Trophoblast cell (in vitro differentiated cells and primary cell): ENCODE measurements around the gene KRT84.

Experiments
- DNase-seq, 2 donors: peaks; one replicate each; pipeline ENCODE4 v3.0.0-alpha.2; 2016
- H2AFZ ChIP-seq: 2 replicates; pipeline ENCODE4 v1.6.1; 2013; ENCODE audit warnings: low read length, moderate library complexity, mild to moderate bottlenecking; ENCODE audit not compliant: insufficient read depth, poor library complexity
- H2AK5ac ChIP-seq: 2 replicates; pipeline ENCODE4 v1.6.1; 2013; ENCODE audit warnings: mild to moderate bottlenecking, low read length
- H2BK120ac ChIP-seq: 2 replicates; pipeline ENCODE4 v1.6.1; 2013; ENCODE audit warnings: low read length, mild to moderate bottlenecking, moderate library complexity; ENCODE audit not compliant: insufficient read depth, poor library complexity
- H2BK12ac ChIP-seq: 2 replicates; pipeline ENCODE4 v1.6.1; 2013; ENCODE audit warnings: mild to moderate bottlenecking, low read length, moderate library complexity
- H2BK5ac ChIP-seq: 2 replicates; pipeline ENCODE4 v1.6.1; 2013; ENCODE audit warnings: low read length, low read depth, moderate library complexity, mild to moderate bottlenecking; ENCODE audit not compliant: poor library complexity
- H3K14ac ChIP-seq: 2 replicates; pipeline ENCODE4 v1.6.1; 2013; ENCODE audit warnings: mild to moderate bottlenecking, low read length
- H3K18ac ChIP-seq: 2 replicates; pipeline ENCODE4 v1.6.1; 2013; ENCODE audit warnings: mild to moderate bottlenecking, low read length
- H3K23ac ChIP-seq: 2 replicates; pipeline ENCODE4 v1.6.1; 2013; ENCODE audit warnings: low read length
- H3K27ac ChIP-seq: 2 replicates; pipeline ENCODE4 v1.5.1; 2013; ENCODE audit warnings: low read depth, mild to moderate bottlenecking, inconsistent platforms, low read length, moderate library complexity
- H3K27me3 ChIP-seq: 2 replicates; pipeline ENCODE4 v1.6.1; 2013; ENCODE audit warnings: inconsistent platforms, mild to moderate bottlenecking, low read length, moderate library complexity; ENCODE audit not compliant: insufficient read depth
- H3K36me3 ChIP-seq, 2 experiments: 1 replicate in 1 of 2; 2 replicates in 1 of 2; pipeline ENCODE4 v1.6.1; 2013; ENCODE audit warnings: low read length in 2 of 2, mild to moderate bottlenecking in 2 of 2, moderate library complexity in 1 of 2; ENCODE audit not compliant: insufficient read depth in 2 of 2, control insufficient read depth in 1 of 2
- H3K4ac ChIP-seq: 2 replicates; pipeline ENCODE4 v1.6.1; 2013; ENCODE audit warnings: low read depth, mild to moderate bottlenecking, low read length, moderate library complexity
- H3K4me1 ChIP-seq, 2 experiments: 1 replicate in 1 of 2; 2 replicates in 1 of 2; pipeline ENCODE4 v1.6.1; 2013; ENCODE audit warnings: low read length in 2 of 2, mild to moderate bottlenecking in 2 of 2, moderate library complexity in 1 of 2; ENCODE audit not compliant: insufficient read depth in 2 of 2, control insufficient read depth in 1 of 2
- H3K4me2 ChIP-seq: 2 replicates; pipeline ENCODE4 v1.6.1; 2013; ENCODE audit warnings: inconsistent platforms, mild to moderate bottlenecking, low read length, moderate library complexity
- H3K4me3 ChIP-seq: 2 replicates; pipeline ENCODE4 v1.5.1; 2013; ENCODE audit warnings: mild to moderate bottlenecking, low read depth, low read length, inconsistent platforms
- H3K79me1 ChIP-seq: one replicate; pipeline ENCODE4 v1.6.1; 2013; ENCODE audit warnings: low read length
- H3K79me2 ChIP-seq: 2 replicates; pipeline ENCODE4 v1.6.1; 2013; ENCODE audit warnings: low read length, mild to moderate bottlenecking; ENCODE audit not compliant: control insufficient read depth, insufficient read depth, poor library complexity
- H3K9ac ChIP-seq: 2 replicates; pipeline ENCODE4 v1.6.1; 2013; ENCODE audit warnings: mild to moderate bottlenecking, low read length
- H3K9me3 ChIP-seq: 2 replicates; pipeline ENCODE4 v1.6.1; 2013; ENCODE audit warnings: low read depth, mild to moderate bottlenecking, control low read depth, inconsistent platforms, low read length; ENCODE audit not compliant: insufficient read depth
- H4K12ac ChIP-seq: 2 replicates; pipeline ENCODE4 v1.6.1; 2013; ENCODE audit warnings: low read depth, mild to moderate bottlenecking, low read length, moderate library complexity
- H4K8ac ChIP-seq: 2 replicates; pipeline ENCODE4 v1.6.1; 2013; ENCODE audit warnings: low read depth, mild to moderate bottlenecking, low read length, moderate library complexity
- H4K91ac ChIP-seq: one replicate; pipeline ENCODE4 v1.6.1; 2013; ENCODE audit warnings: low read depth, mild to moderate bottlenecking, low read length, moderate library complexity
- WGBS: extraction: QIAGEN DNeasy Blood & Tissue Kit; methylation state at CpG from one replicate; pipeline ENCODE4 v1.1.7; 2013; ENCODE audit warnings: missing lambda C conversion rate; ENCODE audit not compliant: insufficient read length, insufficient coverage; ENCODE audit errors: extremely low coverage; 5-methylcytosine and 5-hydroxymethylcytosine counted together

The KRT84 gene

GRCh38 chr12:52404951-52405350 is 19.5 kb upstream of the KRT84 start:
- Histone ChIP-seq H3K79me2 (no peaks in the 10 kb centered on the region), H3K27ac (no peak overlapping the region), H3K4ac (no peak overlapping the region), H3K18ac (no peak overlapping the region), H4K12ac (no peak overlapping the region), H3K36me3 (no peaks in the 10 kb centered on the region), H3K4me1 (no peaks in the 10 kb centered on the region), H4K8ac (no peak overlapping the region), H3K79me1 (no peaks in the 10 kb centered on the region), H3K9ac (no peak overlapping the region), H3K4me3 (no peak overlapping the region), H2AFZ (no peak overlapping the region), H3K23ac (no peak overlapping the region), H3K9me3 (no peaks in the 10 kb centered on the region), H3K14ac (no peak overlapping the region), H2AK5ac (no peak overlapping the region), H2BK5ac (no peak overlapping the region), H3K27me3 (no peaks in the 10 kb centered on the region), H4K91ac (no peak overlapping the region), H2BK12ac (no peak overlapping the region), H2BK120ac (no peak overlapping the region), H3K4me2 (no peak overlapping the region)
- DNase-seq: no peak
- WGBS: no CpG with 5 or more reads among the region's 3 CpGs

GRCh38 chr12:52403561-52403960 is 18.1 kb upstream of the KRT84 start:
- H3K4ac ChIP-seq: no peak overlapping the region
- no peaks in the 10 kb centered on the region for H3K79me1 ChIP-seq
- no peak overlapping the region for H3K18ac ChIP-seq
- no peak overlapping the region for H2AK5ac ChIP-seq
- no peaks in the 10 kb centered on the region for H3K27me3 ChIP-seq
- no peak overlapping the region for H3K14ac ChIP-seq
- H3K4me1 ChIP-seq: no peaks in the 10 kb centered on the region
- H4K12ac ChIP-seq: no peak overlapping the region
- no peaks in the 10 kb centered on the region for H3K79me2 ChIP-seq
- H2BK12ac ChIP-seq: no peak overlapping the region
- no peak overlapping the region for H2BK5ac ChIP-seq
- no peak overlapping the region for H2AFZ ChIP-seq
- H3K4me3 ChIP-seq: no peak overlapping the region
- no peak for DNase-seq
- H4K91ac ChIP-seq: no peak overlapping the region
- WGBS: no CpG with 5 or more reads among the region's 9 CpGs
- H3K9ac ChIP-seq: no peak overlapping the region
- H3K23ac ChIP-seq: no peak overlapping the region
- H3K27ac ChIP-seq: no peak overlapping the region
- no peak overlapping the region for H4K8ac ChIP-seq
- no peak overlapping the region for H3K4me2 ChIP-seq
- H3K9me3 ChIP-seq: no peaks in the 10 kb centered on the region
- H2BK120ac ChIP-seq: no peak overlapping the region
- no peaks in the 10 kb centered on the region for H3K36me3 ChIP-seq

- Histone ChIP-seq H3K4ac (no peak overlapping the region), H2AFZ (no peak overlapping the region), H3K18ac (no peak overlapping the region), H2AK5ac (no peak overlapping the region), H2BK5ac (no peak overlapping the region), H2BK12ac (no peak overlapping the region), H4K8ac (no peak overlapping the region), H3K9me3 (no peaks in the 10 kb centered on the region), H3K4me1 (no peaks in the 10 kb centered on the region), H2BK120ac (no peak overlapping the region), H3K23ac (no peak overlapping the region), H4K12ac (no peak overlapping the region), H3K27ac (no peak overlapping the region), H3K27me3 (no peaks in the 10 kb centered on the region), H3K4me3 (no peak overlapping the region), H3K9ac (no peak overlapping the region), H4K91ac (no peak overlapping the region), H3K14ac (no peak overlapping the region), H3K4me2 (no peak overlapping the region), H3K79me1 (no peaks in the 10 kb centered on the region), H3K79me2 (no peaks in the 10 kb centered on the region), H3K36me3 (no peaks in the 10 kb centered on the region)
- no peak for DNase-seq
- WGBS: no CpG with 5 or more reads among the region's 3 CpGs
Observed at GRCh38 chr12:52402873-52403540, 17.6 kb upstream of the KRT84 start.

- H3K79me1 ChIP-seq: no peaks in the 10 kb centered on the region
- DNase-seq: no peak
- H2BK5ac ChIP-seq: no peak overlapping the region
- H3K9ac ChIP-seq: no peak overlapping the region
- no peaks in the 10 kb centered on the region for H3K79me2 ChIP-seq
- no CpG with 5 or more reads among the region's 2 CpGs for WGBS
- H3K4me2 ChIP-seq: no peak overlapping the region
- no peaks in the 10 kb centered on the region for H3K9me3 ChIP-seq
- H2AK5ac ChIP-seq: no peak overlapping the region
- H3K36me3 ChIP-seq: no peaks in the 10 kb centered on the region
- no peak overlapping the region for H3K18ac ChIP-seq
- no peak overlapping the region for H3K4me3 ChIP-seq
- H3K4ac ChIP-seq: no peak overlapping the region
- no peak overlapping the region for H2BK120ac ChIP-seq
- no peak overlapping the region for H4K8ac ChIP-seq
- no peak overlapping the region for H2AFZ ChIP-seq
- H3K4me1 ChIP-seq: no peaks in the 10 kb centered on the region
- no peak overlapping the region for H3K23ac ChIP-seq
- H4K91ac ChIP-seq: no peak overlapping the region
- H4K12ac ChIP-seq: no peak overlapping the region
- no peaks in the 10 kb centered on the region for H3K27me3 ChIP-seq
- H3K27ac ChIP-seq: no peak overlapping the region
- H3K14ac ChIP-seq: no peak overlapping the region
- H2BK12ac ChIP-seq: no peak overlapping the region
Observed at GRCh38 chr12:52402377-52402776, 16.9 kb upstream of the KRT84 start.
